Measurements from ENCODE around the gene P4HA3.
"Not testable (repeated sequence)": the region's sequence is repeated elsewhere in the genome, so short reads cannot be mapped to it uniquely, and the experiment has no call there.

Gene P4HA3

DNA sequence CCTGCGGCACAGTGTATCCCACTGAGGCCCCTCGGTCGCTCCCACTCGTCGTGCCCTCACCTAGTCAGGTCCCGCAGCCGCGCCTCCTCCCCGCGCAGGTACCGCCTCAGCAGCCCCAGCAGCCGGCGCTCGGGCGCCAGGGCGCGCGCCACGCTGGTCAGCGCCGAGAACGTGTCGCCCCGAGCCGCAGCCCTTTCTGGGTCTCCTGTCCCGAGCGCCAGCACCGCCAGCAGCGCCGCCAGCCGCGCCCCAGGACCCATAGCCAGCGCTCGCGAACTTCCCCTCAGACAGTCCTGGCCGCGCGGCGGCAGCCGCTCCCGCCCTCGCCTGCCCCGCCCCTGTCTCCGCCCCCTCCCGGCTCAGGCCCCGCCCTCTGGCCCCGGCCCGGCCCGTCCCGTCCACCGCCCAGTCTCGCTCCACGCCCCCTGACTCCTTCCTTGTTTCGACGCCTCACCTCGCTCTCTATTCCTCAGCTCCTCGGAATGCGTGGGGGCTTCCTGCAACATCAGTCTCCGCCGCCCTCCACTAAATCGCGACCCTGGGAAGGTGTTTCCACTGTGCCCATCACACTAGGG lies at the start of gene P4HA3:
TSS of gene P4HA3 (minus strand) at position 289 of the 575 bp plus-strand sequence. CDS start at position 260, 29 bp downstream.
- DNase-seq (ENCODE audit: low spot score) (peak; percentile 89), FAIRE-seq (peak; percentile 48)

DNA sequence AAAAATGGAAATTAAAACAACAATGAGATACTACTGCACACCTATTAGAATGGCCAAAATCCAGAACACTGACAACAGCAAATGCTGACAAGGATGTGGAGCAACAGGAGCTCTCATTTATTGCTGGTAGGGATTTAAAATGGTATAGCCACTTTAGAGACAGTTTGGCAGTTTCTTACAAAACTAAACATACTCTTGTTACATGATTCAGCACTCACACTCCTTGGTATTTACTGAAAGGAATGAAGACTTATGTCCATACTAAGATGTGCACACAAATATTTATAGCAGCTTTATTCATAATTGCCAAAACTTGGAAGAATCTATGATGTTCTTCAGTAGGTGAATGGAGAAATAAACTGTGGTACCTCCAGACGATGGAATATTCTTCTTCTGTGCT lies 46.0 kb upstream of the P4HA3 start:
- no peak for DNase-seq (ENCODE audit: low spot score)
- no peak for FAIRE-seq

DNA sequence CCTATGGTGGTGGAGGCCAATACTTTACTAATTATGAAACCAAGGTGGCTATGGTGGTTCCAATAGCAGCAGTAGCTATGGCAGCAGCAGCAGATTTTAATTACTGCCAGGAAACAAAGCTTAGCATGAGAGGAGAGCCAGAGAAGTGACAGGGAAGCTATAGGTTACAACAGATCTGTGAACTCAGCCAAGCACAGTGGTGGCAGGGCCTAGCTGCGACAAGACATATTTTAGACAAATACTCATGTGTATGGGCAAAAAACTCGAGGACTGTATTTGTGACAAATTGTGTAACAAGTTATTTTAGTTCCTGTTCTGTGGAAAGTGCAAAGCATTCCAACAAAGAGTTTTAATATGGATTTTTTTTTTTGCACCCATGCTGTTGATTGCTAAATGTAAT lies 44.2 kb upstream of the P4HA3 start:
- no peak for FAIRE-seq

DNA sequence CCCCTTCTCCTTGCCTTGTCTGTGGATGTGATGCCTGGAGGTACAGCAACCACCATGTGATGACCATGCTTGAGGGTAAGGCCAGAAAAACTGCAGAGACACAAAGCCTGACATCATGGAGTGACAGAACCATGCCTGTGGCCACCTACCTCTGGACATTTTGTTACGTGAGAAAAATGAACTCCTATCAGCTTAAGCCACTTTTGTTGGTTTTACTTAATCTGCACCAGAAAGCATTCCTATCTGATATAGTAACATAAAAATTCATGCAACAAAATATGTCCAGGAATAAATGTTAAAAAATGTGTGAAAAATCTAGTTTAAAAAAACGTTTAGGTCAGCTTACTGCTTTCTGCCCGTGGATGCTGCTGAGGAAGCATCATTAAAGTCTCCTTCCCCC lies 42.6 kb upstream of the P4HA3 start:
- no peak for FAIRE-seq
- no peak for DNase-seq (ENCODE audit: low spot score)

More for the DNA sequence above, 44.2 kb upstream of the P4HA3 start:
- no peak for DNase-seq (ENCODE audit: low spot score)

DNA sequence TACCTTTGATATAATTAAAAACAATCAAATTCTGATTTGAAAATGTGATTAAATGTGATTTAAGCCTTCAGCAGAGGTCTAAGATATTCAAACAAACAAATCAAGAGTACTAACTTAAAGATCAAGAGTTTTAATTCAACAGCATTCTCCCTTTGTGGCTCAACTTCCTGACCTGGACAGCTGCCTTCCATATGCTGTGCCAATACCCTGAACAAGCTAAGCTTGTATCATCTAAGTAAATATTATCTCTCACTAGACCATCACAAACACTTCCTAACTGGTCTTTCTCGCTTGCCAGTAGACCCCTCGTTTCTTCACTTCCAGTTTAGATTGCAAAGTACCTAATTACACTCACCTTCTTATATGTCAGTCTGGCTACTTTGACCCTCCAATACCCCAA lies 35.9 kb upstream of the P4HA3 start:
- FAIRE-seq (no peak), DNase-seq (ENCODE audit: low spot score) (no peak)

DNA sequence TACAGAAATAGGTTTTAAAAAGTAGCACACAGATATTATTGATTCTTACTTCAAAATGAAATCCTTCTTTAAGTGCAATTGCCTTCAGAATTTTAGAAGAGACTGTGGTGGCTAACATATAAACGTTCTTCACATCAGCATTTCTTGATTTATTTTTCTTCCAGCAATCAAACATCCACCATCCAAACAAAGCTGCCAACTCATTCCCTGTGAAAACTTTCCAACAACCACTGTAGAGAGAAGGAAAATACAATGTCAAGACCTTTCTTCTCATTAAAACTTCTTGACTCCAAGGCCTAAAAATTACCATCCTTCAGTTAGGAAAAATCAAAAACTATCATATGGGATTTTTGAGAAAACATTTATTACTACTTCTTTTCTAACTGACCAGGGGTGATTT lies 34.0 kb upstream of the P4HA3 start:
- FAIRE-seq: no peak
- DNase-seq (ENCODE audit: low spot score): no peak

DNA sequence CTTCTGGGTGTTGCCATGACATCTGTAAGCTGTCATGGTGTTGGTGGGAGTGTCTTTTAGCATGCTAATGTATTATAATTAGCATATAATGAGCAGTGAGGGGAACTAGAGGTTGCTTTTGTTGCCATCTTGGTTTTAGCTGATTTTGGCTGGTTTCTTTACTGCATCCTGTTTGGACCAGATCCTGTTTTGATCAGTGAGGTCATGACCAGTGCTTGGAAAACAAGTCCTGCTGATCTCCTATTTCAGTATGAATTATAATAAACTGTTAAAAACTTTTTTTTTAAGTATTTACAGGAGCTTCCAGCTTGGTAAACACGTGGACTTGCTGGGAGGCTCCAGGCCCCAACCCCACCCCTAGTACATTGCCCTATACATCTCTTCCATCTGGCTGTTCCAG lies 30.5 kb upstream of the P4HA3 start:
- no peak for FAIRE-seq
- DNase-seq (ENCODE audit: low spot score): no peak

DNA sequence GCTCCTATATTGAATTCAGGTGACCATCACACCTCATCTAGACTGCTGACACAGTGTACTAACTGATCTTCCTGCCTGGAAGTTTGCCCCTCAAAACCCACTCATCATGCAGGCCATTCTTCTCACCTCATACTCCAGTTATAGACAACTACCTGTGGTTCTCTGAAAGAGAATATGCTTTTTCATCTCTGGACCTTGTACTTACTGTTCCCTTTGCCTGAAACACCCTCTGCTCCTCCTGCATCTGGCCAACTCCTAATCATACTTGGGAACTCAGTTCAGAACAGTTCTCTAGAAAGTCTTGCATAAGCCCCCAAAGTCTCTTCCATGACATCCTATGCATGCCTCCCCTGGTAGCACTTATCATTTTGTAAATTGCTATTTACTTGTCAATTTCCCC lies 28.2 kb upstream of the P4HA3 start:
- FAIRE-seq (no peak), DNase-seq (ENCODE audit: low spot score) (no peak)

DNA sequence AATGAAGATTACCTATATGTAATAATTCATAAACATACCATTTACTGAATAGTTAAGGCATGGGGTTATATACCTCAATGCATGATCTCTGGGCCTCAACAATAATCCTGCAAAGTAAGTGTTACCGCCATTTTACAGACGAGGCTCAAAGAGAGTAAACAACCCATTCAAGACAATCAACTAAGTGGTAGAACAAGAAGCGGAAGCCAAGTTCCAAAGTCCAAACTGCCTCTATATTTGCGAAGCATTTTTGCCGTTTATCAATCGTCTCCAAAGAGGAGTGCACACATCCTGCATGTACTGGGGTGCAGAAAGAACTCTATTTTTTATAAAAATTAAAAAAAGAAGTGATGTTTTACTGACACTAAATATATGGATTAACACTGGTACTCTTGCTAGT lies 27.5 kb upstream of the P4HA3 start:
- DNase-seq (ENCODE audit: low spot score) (no peak), FAIRE-seq (no peak)

DNA sequence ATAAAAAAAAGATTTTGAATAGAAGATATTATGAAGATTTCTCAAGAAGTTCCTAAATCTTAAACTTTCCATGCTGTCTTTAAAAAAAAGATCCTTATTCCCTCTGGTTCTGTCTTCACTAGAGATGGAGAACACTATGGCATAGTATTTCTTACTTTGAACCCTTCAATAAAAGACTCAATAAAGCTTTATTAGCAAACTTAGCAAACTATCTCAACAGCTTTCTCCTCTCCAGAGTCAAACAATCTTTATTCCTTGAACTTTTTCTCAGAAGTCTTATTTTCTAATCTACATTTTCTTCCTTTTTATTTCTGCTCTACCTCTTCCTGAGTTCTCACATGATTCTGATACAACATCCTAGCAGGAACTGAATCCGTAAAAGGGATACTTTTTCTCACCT lies 21.8 kb upstream of the P4HA3 start:
- no peak for FAIRE-seq
- no peak for DNase-seq (ENCODE audit: low spot score)

DNA sequence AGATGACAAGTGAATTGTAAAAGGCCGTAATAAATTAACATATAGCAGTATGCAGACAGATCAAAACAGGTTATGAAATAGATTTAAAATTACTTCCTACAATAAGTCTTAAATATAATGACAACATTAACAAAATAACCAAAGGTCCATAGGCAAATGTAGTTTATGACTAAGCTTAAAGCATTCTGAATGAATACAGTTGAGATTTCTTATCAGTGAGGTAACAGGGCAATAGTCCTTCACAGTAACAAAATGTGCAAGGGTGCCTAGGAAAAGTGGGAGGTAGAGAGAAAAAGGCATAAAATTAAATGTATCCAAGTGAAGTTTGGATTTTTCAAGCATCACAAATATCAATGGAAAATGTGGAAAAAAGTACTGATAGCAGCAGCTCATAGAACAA lies 20.9 kb upstream of the P4HA3 start:
- FAIRE-seq (no peak), DNase-seq (ENCODE audit: low spot score) (no peak)

DNA sequence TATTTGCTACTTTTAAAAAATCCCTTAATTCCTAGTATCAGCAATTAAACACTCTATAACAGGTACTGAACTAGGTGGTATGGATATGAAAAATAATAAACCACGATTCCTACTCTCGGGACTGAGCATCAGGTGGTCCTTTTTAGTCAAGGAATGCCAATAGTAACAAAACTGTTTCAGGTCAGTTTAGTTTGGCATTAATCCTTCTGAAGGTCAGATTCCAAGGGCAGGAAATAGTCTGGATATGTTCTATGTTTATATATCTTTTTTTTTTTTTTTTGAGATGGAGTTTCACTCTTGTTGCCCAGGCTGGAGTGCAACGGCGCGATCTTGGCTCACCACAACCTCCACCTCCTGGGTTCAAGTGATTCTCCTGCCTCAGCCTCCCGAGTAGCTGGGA lies 19.6 kb upstream of the P4HA3 start:
- not testable (repeated sequence) for DNase-seq (ENCODE audit: low spot score); FAIRE-seq

DNA sequence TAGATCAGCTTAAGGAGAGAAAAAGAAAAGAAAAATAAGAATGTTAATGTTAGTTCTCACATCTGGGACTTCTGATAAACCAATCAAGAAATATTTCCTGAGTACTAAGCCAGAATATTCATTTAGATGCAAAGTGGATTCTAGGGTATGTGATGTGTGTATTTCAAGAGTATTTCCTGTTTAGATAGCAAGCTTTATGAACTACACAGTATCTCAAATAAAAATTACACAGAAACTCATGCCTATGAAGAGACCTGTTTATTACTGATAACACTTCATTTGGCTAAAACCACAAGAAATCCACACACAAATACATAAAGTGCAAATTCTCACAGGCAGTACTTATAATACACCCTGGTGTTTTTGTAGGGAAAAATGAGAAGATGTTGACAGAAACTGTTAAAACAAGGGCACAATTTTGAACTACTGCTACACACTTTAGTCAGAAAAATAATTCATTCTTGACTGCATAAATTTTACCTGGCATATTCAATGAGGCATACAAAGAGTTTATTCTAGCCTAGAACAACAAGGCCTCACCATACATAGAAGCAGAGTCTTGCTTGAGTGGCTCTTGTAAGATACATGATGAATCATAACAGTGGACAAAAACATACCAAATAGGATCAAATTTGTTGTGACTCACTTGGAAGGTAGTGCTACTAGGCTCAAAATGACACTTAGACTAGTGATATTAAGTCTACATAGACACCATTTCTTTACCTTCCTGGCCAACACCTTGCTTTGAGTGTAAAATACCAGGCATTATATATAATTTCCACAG lies 18.8 kb upstream of the P4HA3 start:
- DNase-seq (ENCODE audit: low spot score) (no peak), FAIRE-seq (no peak)

DNA sequence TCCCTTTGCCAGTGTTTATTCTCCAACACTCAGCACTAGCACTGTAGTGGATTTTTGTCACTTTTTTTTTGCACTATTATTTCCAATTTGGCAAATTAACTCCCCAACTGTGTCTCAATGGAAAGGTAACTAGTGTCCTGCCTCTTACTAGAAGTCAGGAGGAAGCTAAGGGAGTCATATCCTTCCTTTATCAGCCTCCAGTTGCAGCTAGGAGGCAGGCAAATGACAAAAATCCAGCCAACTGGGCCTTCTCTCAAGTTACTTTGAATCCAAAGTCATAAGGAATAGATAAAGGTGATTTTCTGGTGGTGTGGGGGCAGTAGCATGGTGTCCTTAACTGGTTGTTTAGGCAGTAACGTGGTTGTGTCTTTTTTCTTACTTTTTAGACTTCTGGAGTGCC lies 15.6 kb upstream of the P4HA3 start:
- no peak for FAIRE-seq
- no peak for DNase-seq (ENCODE audit: low spot score)

DNA sequence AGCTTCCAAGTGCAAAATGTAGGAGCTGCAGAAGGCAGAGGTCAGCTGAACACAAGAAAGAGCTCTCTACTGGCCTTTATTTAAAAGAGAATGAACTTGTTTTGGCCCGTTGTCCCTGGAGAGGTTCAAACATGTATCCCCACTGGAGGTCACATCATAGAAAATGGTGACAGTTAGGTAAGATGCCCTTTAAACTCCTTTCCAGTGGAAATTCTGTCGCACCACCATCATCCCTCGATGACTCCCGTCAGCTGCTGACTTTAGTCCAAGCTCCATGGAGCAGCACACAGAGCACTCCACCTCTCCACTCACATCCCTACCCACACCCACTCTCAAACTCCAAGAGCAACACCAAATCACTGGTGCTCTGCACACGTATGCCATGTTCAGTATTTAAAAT lies 15.2 kb upstream of the P4HA3 start:
- FAIRE-seq (no peak), DNase-seq (ENCODE audit: low spot score) (no peak)

DNA sequence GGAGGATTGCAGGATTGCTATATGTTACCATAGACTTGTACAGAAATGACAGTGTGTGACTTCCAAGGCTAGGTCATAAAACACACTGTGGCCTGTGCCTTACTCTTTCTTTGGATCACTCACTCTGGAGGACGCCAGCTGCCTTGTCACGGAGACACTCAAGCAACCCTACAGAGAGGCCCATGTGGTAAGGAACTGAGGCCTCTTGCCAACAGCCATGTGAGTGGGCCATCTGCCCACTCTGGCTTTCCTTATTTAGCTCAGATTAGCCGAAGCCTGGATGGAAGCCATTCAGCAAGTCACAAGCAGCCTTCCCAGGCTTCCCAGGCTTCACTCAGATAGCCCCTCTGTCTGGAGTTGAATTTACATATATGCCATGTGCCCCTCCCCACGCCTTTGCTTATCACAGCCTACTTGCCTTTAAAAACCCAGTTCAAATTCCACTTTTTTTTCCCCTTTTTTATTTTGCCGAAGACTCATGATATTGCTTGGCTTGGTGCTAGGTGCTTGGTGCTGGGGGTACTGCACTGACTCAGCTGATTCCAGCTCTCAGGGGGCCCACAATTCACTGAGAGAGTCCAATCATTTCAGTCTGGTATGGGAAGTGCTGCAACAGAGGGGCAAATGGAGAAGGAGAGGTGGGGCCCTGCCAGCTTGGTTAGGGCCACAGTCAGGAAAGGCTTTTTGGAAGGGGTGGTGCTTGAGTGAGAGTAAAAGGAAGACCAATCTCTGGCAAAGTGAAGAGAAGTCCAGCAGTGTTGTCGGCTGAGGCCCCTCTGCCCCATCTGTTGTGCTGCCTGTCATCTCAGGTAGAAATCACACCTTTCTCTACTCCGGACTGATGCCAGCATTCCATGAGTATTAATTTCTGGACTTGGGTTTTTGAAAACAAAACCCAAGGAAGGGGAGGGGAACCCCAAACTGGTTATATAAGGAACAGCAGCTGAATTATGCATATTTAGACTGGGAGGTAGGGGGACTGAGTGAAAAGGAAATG lies 14.5 kb upstream of the P4HA3 start:
- no peak for DNase-seq (ENCODE audit: low spot score)
- FAIRE-seq: no peak

DNA sequence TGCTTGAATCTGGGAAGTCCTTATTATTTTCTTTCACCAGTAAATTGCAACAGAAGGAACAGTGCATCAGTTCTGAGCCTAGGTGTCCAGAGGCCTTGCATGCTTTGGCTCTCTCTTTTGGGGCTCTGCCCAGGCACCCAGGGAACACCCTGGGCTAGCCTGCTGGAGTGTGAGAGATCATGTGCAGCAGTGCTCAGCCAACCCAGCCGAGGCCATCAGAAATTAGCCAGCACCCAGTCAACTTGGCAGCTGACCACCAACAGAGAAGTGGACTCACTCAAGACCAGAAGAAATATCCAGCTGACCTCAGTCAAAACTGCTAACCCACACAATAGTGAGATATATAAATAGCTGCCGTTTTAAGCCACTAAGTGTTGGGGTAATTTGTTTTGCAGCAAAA lies 11.2 kb upstream of the P4HA3 start:
- DNase-seq (ENCODE audit: low spot score) (no peak), FAIRE-seq (no peak)

DNA sequence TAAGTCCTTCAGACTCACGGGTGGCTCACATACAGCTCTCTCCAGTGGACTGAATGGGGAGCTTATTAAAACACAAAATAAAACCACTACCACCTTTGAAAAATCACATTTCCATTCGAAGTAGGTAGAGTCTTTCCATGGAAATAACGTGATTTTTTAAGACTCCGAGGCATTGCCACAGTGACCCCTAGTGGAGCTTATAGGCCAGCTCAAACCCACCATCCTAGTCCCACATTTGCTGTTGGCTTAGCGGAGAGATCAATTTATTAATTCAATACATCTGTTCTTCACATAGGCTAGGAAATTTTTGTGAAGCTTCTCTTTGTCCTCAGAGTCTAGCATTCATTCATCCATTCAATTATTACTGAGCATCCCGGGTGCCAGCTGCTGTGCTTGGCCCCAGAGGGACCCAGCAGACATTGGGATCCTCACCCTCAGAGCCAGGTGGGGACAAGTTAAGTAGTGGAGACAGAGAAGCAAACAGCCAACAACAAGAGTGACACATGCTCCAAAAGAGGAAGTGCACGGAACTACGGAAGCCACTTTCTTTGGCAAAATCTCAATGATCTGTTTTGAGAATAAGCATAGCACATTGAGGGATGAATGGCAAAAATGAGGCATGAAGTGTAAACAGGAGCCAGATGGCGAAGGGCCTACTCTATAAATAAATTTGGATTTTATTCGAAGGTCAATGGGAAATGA lies 10.2 kb upstream of the P4HA3 start:
- FAIRE-seq: no peak

DNA sequence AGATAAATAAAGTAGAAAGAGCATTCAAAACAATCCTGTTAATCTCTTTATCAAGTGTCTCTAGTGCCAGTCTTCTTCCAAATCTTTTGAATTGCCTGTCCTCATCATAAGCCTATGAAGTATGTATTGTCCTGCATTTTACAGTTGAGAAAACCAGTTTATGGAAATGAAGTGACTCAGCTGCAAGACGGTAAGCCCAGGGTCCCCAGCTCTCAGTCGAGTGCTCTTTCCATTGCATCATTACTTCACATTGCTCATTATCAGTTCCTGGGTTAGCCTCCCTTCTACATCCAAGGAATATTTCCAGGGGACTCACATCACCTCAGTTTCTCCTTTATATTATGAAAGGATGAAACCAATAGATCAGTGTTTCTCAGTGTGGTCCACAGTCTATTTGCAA lies 9.1 kb upstream of the P4HA3 start:
- no peak for DNase-seq (ENCODE audit: low spot score)
- FAIRE-seq: no peak

More for the DNA sequence above, 10.2 kb upstream of the P4HA3 start:
- DNase-seq (ENCODE audit: low spot score): no peak

DNA sequence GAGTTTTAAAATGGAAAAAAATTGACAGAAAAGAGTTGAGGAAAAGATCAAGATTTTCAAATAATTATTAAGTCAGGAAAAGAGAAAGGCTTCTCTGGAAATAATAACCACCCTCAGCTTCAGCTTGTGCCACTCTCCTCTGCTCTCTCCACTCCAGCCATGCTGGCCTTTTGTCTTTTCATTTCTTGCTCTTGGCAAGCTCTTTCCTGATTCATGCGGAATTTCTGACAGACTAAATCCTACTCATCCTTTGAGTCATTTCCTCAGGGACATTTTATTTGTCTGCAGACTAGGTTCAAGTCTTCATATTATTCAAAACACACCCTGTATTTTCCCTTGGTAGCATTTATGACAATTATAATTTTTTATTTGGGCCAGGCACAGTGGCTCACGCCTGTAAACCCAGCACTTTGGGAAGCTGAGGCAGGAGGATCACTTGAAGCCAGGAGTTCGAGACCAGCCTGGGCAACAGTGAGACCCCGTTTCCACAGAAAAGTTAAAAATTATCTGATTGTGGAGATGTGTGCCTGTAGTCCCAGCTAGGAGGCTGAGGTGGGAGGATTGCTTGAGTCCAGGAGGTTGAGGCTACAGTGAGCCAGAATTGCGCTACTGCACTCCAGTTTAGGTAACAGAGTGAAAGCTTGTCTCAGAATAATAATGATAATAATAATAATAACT lies 7.8 kb upstream of the P4HA3 start:
- FAIRE-seq (no peak), DNase-seq (ENCODE audit: low spot score) (peak; percentile 37)
